SH-SY5Y (cell line): ENCODE results near the gene SMAGP.

Source experiments
- GATA2 ChIP-seq: IDR thresholded peaks from 2 replicates; pipeline ENCODE4 v1.6.1; 2011; ENCODE audit warnings: mild to moderate bottlenecking, low read depth, low read length
- GATA3 ChIP-seq: IDR thresholded peaks from 2 replicates; pipeline ENCODE4 v1.6.1; 2011; ENCODE audit warnings: low read depth, mild to moderate bottlenecking, low read length, moderate library complexity

GRCh38 chr12:51200806-51201205 lies 69.4 kb downstream of the SMAGP start:
- no peak for TF ChIP-seq GATA2
- no peak for TF ChIP-seq GATA3
